CD4-positive, alpha-beta T cell (primary cell): ENCODE results near the gene DKK3. TPM values are rescaled to one million over a fixed set of nuclear protein-coding genes. Genes with fewer than 3 reads are reported as not detected.

ENCODE experiments used
- ATAC-seq: fragments of 200-7000 bp; cut with Tn5 transposase; one replicate; pipeline ENCODE4 v1.10.0; 2022; ENCODE audit warnings: mild to moderate bottlenecking; ENCODE audit not compliant: poor library complexity
- CTCF ChIA-PET: fragments of 350-600 bp; sonication (Branson Sonifier 250); formaldehyde crosslinking; loops from one replicate; lab custom pipeline; 2021; ENCODE audit warnings: antibody characterized with exemption, inconsistent platforms; lab: Charles Lee
- POLR2A ChIA-PET: fragments of 350-600 bp; sonication (Branson Sonifier 250); formaldehyde crosslinking; loops from one replicate; lab custom pipeline; 2021; ENCODE audit warnings: antibody characterized with exemption, inconsistent platforms; lab: Charles Lee
- DNase-seq, 14 experiments: peaks; one replicate each; pipeline ENCODE4 v3.0.0-alpha.2; 2013 to 2020; ENCODE audit warnings: mixed read lengths in 2 of 14
- H3K27ac ChIP-seq, 2 donors: one replicate each; pipeline versions ENCODE4 v1.5.1 to v1.7.0; 2013; ENCODE audit warnings: low read length in 2 of 2, low read depth in 1 of 2, mild to moderate bottlenecking in 1 of 2
- H3K27me3 ChIP-seq, 2 experiments: 1 replicate in 1 of 2; 2 replicates in 1 of 2; pipeline versions ENCODE4 v1.6.1 to v1.7.0; 2013; ENCODE audit warnings: low read length in 2 of 2, control low read depth in 1 of 2, mild to moderate bottlenecking in 1 of 2, moderate library complexity in 1 of 2; ENCODE audit not compliant: insufficient read depth in 2 of 2, control insufficient read depth in 1 of 2
- H3K36me3 ChIP-seq: one replicate; pipeline ENCODE4 v1.6.1; 2013; ENCODE audit warnings: low read length, control low read depth; ENCODE audit not compliant: insufficient read depth
- H3K4me1 ChIP-seq: one replicate; pipeline ENCODE4 v1.6.1; 2013; ENCODE audit warnings: low read length, control low read depth; ENCODE audit not compliant: insufficient read depth
- H3K4me3 ChIP-seq: one replicate; pipeline ENCODE4 v1.5.1; 2013; ENCODE audit warnings: mild to moderate bottlenecking, low read length, moderate library complexity
- H3K9me3 ChIP-seq, 2 experiments: 1 replicate in 1 of 2; 2 replicates in 1 of 2; pipeline versions ENCODE4 v1.6.1 to v1.7.0; 2013; ENCODE audit warnings: low read length in 2 of 2, mild to moderate bottlenecking in 2 of 2, control low read depth in 1 of 2, moderate library complexity in 1 of 2; ENCODE audit not compliant: control insufficient read depth in 1 of 2, insufficient read depth in 1 of 2
- H3K27ac Mint-ChIP-seq: one replicate; pipeline ENCODE4 v1.8.0; 2020; ENCODE audit warnings: mixed read lengths
- H3K27me3 Mint-ChIP-seq: one replicate; pipeline ENCODE4 v1.8.0; 2021; ENCODE audit warnings: mixed read lengths
- H3K36me3 Mint-ChIP-seq: one replicate; pipeline ENCODE4 v1.8.0; 2021; ENCODE audit warnings: low read depth, mixed read lengths
- H3K4me1 Mint-ChIP-seq: one replicate; pipeline ENCODE4 v1.8.0; 2021; ENCODE audit warnings: low read depth, mixed read lengths
- H3K4me3 Mint-ChIP-seq: one replicate; pipeline ENCODE4 v1.8.0; 2020; ENCODE audit warnings: mild to moderate bottlenecking, mixed read lengths
- H3K9me3 Mint-ChIP-seq: one replicate; pipeline ENCODE4 v1.8.0; 2020; ENCODE audit warnings: mixed read lengths
- CTCF ChIP-seq: fragments of 200-600 bp; IDR thresholded peaks from one replicate; pipeline ENCODE4 v1.8.0; 2022; ENCODE audit warnings: antibody characterized with exemption, mild to moderate bottlenecking
- intact Hi-C, 2 experiments: fragments of 100-400 bp; cut with DNase I in 1 of 2; cut with micrococcal nuclease in 1 of 2; formaldehyde crosslinking; loops; one replicate each; pipeline versions ENCODE4 v1.15.1 to v1.9.0; 2023 to 2025; cut with DNase I, micrococcal nuclease
- total RNA-seq, 174 experiments: library from RNA in 2 of 174; stranded (reverse) in 2 of 174; gene quantifications; one replicate each; pipeline ENCODE4 v1.2.3 and lab custom pipeline; 2021 to 2026

The DKK3 gene
- total RNA-seq, 2 experiments from 2014 or later = 0.61 to 0.71 TPM

GRCh38 chr11:12019866-12020416 lies 11.5 kb upstream of the DKK3 start:
- Mint-ChIP-seq H3K4me1 (no peaks in the 10 kb centered on the region), H3K36me3 (no peaks in the 10 kb centered on the region), H3K4me3 (no peak overlapping the region), H3K9me3 (no peaks in the 10 kb centered on the region), H3K27ac (no peak overlapping the region), H3K27me3 (peaks cover 43% of the 10 kb centered on the region)
- Histone ChIP-seq H3K4me3 (no peak overlapping the region), H3K36me3 (no peaks in the 10 kb centered on the region), H3K4me1 (no peaks in the 10 kb centered on the region), H3K9me3 (no peaks in the 10 kb centered on the region), H3K27ac (no peak overlapping the region), H3K27me3 (no peaks in the 10 kb centered on the region)
- no peak for TF ChIP-seq CTCF
- POLR2A ChIA-PET = no interaction called here
- no peak for DNase-seq
- intact Hi-C loops = no loop called here
- CTCF ChIA-PET = no interaction called here
- no peak for ATAC-seq

DNA sequence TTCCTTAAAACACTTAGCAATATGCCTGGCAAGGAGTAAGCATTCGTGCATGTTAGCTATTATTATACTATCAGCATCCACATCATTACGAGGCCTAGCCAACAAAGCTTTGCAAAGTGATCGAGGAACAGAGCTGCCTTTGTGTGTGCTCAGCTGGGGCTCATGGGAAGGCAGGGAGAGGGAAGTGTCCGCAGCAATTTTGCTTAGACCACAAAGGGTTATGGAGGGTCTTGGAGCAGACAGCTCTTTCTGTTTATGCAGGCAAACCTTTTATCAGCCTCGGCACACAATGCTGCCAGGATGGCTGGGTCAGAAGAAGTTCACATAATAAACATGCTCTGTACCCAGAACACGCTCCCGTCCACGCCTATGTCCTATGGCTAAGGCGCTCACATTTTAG lies 10.9 kb upstream of the DKK3 start:
- Mint-ChIP-seq H3K36me3 (no peaks in the 10 kb centered on the region), H3K4me1 (no peaks in the 10 kb centered on the region), H3K27ac (no peak overlapping the region), H3K4me3 (no peak overlapping the region), H3K9me3 (no peaks in the 10 kb centered on the region), H3K27me3 (peaks cover 38% of the 10 kb centered on the region)
- no peaks in the 10 kb centered on the region for H3K9me3 ChIP-seq
- POLR2A ChIA-PET = no interaction called here
- CTCF ChIA-PET = no interaction called here
- intact Hi-C loops = no loop called here
- no peak overlapping the region for H3K27ac ChIP-seq
- H3K27me3 ChIP-seq = no peaks in the 10 kb centered on the region
- no peak for TF ChIP-seq CTCF
- no peaks in the 10 kb centered on the region for H3K36me3 ChIP-seq
- H3K4me3 ChIP-seq = no peak overlapping the region
- no peaks in the 10 kb centered on the region for H3K4me1 ChIP-seq
- ATAC-seq (no peak), DNase-seq (no peak)

GRCh38 chr11:12017865-12018453 lies 9.5 kb upstream of the DKK3 start:
- Mint-ChIP-seq H3K27ac (no peak overlapping the region), H3K4me1 (no peaks in the 10 kb centered on the region), H3K36me3 (no peaks in the 10 kb centered on the region), H3K4me3 (no peak overlapping the region), H3K27me3 (peaks cover 41% of the 10 kb centered on the region), H3K9me3 (no peaks in the 10 kb centered on the region)
- H3K4me1 ChIP-seq = no peaks in the 10 kb centered on the region
- no peaks in the 10 kb centered on the region for H3K27me3 ChIP-seq
- DNase-seq (no peak), ATAC-seq (no peak)
- no peaks in the 10 kb centered on the region for H3K9me3 ChIP-seq
- intact Hi-C loops = no loop called here
- H3K27ac ChIP-seq = no peak overlapping the region
- ChIA-PET CTCF (no interaction called here), POLR2A (interaction anchor here (1.2 kb wide), 1 partner anchor 10 kb away, joined by 3 read pairs; no protein-coding TSS in a partner anchor)
- no peak overlapping the region for H3K4me3 ChIP-seq
- TF ChIP-seq CTCF = no peak
- H3K36me3 ChIP-seq = no peaks in the 10 kb centered on the region
